ENCODE data around the gene CD82.

The CD82 gene

DNA sequence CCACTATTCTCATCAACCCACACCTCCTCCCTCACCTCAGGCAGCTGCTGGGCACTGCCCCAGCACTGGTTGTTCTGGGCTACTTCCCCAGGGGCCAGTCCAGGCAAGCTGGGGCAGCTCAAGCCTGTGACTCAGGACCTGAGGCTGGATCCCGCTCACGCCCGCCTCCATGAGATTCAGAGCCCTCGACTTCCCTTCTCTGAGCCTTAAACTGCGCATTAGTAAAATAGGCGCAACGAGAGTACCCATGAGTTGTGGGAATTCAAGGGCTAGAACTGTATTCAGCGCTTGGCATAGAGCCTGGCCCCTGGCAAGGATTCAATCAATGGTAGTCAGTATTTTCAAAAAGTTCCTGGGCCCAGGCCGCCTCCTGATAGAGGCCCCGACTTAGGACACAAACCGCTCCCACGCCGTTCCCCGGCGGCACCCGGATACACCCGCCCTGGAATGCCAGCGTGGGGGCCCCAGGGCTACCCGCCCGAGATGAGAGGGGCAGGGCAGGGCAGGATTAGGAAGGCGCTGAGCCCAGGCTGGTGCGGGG is 723 bp upstream of the CD82 start:
- Histone ChIP-seq H4K91ac (ENCODE audit: low read depth, low read length, poor library complexity) (peak overlapping the region; percentile 93), H2BK120ac (ENCODE audit: low read depth, low read length) (peak overlapping the region; percentile 92), H3K79me1 (ENCODE audit: low read depth, low read length) (peaks cover 18% of the 10 kb centered on the region), H3K9ac (ENCODE audit: low read depth, low read length, poor library complexity) (peak overlapping the region; percentile 50), H2AFZ (ENCODE audit: low read length) (peak overlapping the region; percentile 99), H3K4me2 (ENCODE audit: insufficient read depth, low read length, poor library complexity, severe bottlenecking) (peak overlapping the region; percentile 51), H3K4ac (ENCODE audit: low read length) (peak overlapping the region; percentile 76), H2BK15ac (ENCODE audit: low read length) (peak overlapping the region; percentile 13), H2BK5ac (ENCODE audit: low read length) (peak overlapping the region; percentile 82), H2BK12ac (ENCODE audit: low read length) (peak overlapping the region; percentile 85), H3K9me3 (replicated peaks in 1 of 2; ENCODE audit: control insufficient read depth in 2 of 2, insufficient read depth in 1 of 2, low read depth in 1 of 2, low read length in 2 of 2) (no peaks in the 10 kb centered on the region), H4K8ac (ENCODE audit: low read depth, low read length) (no peak overlapping the region), H2AK5ac (ENCODE audit: low read depth, low read length) (peak overlapping the region; percentile 95), H3K27ac (replicated peaks; ENCODE audit: low read length) (peak overlapping the region; percentile 28), H3K4me3 (ENCODE audit: low read length in 2 of 2) (peak overlapping the region in 1 of 2 donors; percentile 42), H3K18ac (ENCODE audit: low read length) (peak overlapping the region; percentile 95), H3K36me3 (replicated peaks in 1 of 2; ENCODE audit: control insufficient read depth in 2 of 2, insufficient read depth in 2 of 2, low read length in 2 of 2) (no peaks in the 10 kb centered on the region), H3K14ac (ENCODE audit: low read length) (no peak overlapping the region), H3K23ac (ENCODE audit: low read depth, low read length, poor library complexity) (peak overlapping the region; percentile 61), H3K27me3 (ENCODE audit: control insufficient read depth in 3 of 3, insufficient read depth in 3 of 3, low read depth in 1 of 3, low read length in 3 of 3) (peaks cover 0 to 33% (median 3%) of the 10 kb centered on the region in 3 experiments), H3K4me1 (ENCODE audit: control insufficient read depth in 2 of 2, insufficient read depth in 1 of 2, low read depth in 1 of 2, low read length in 2 of 2) (peaks cover 3 to 42% of the 10 kb centered on the region in 2 donors)
- no peak for DNase-seq (ENCODE audit: low spot score)
- no CpG with 5 or more reads among the region's 22 CpGs for WGBS, 2 donors (ENCODE audit: extremely low coverage in 2 of 2, insufficient read length in 2 of 2, insufficient replicate concordance in 1 of 2)

DNA sequence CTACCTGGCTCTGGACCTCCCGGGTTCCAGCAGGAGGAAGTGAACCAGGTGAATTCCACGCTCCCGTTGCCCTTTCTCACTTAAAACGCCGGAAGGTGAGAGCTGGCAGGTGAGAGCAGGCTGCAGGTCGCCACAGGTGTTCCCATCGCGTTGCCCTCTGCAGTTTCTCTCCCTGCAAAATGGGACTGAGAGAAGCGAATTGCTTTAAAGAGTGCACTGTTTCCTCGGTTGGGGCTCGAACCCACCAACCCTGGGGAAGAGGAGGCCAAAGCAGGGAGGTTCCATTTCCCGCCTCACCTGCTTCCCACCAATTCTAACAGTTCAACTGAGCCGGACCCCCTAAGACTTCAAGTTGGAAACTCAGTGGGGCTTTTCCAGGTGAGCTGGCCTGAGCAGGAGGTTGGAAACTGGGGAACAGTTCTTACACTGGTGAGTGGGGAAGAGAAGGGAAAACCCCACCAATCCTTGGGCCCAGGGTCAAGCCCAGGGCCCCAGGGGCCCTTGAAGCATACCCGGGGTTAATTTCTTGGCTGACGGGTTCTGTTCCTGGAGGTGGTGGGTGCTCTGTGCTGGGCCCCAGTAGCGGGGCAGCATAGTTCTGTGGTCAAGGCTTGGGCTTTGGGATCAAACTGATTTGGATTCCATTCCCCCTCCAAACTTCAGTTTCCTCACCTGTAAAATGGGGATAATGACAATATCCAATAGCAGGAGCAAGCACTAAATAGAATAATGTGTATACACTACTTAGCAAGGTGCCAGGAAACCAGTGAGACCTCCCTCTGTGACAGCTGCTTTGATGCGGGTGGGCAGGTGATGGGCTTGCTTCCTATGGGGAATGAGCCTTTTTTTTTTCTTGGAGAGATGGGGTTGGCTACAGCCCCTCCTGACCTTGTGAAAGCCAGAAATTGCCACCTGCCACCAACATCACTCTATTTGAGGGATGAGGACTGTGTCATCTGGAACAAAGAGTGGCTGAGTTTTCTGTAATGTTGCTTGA is 788 bp downstream of the CD82 start:
- DNase-seq (ENCODE audit: low spot score), result no peak
- peak overlapping the region; percentile 58 for H3K14ac ChIP-seq (ENCODE audit: low read length)
- no peak overlapping the region for H3K4ac ChIP-seq (ENCODE audit: low read length)
- H3K79me1 ChIP-seq (ENCODE audit: low read depth, low read length), result peaks cover 18% of the 10 kb centered on the region
- peak overlapping the region; percentile 41 to 89 for H3K4me3 ChIP-seq (ENCODE audit: low read length in 2 of 2)
- H4K91ac ChIP-seq (ENCODE audit: low read depth, low read length, poor library complexity), result no peak overlapping the region
- peak overlapping the region; percentile 83 for H3K23ac ChIP-seq (ENCODE audit: low read depth, low read length, poor library complexity)
- H4K8ac ChIP-seq (ENCODE audit: low read depth, low read length), result no peak overlapping the region
- H3K9me3 ChIP-seq (replicated peaks in 1 of 2; ENCODE audit: control insufficient read depth in 2 of 2, insufficient read depth in 1 of 2, low read depth in 1 of 2, low read length in 2 of 2), result no peaks in the 10 kb centered on the region
- H3K27me3 ChIP-seq (ENCODE audit: control insufficient read depth in 3 of 3, insufficient read depth in 3 of 3, low read depth in 1 of 3, low read length in 3 of 3), result peaks cover 0 to 38% (median 3%) of the 10 kb centered on the region in 3 experiments
- H3K4me2 ChIP-seq (ENCODE audit: insufficient read depth, low read length, poor library complexity, severe bottlenecking), result peak overlapping the region; percentile 93
- H2BK120ac ChIP-seq (ENCODE audit: low read depth, low read length), result no peak overlapping the region
- peak overlapping the region; percentile 87 for H2BK15ac ChIP-seq (ENCODE audit: low read length)
- H3K27ac ChIP-seq (replicated peaks; ENCODE audit: low read length), result no peak overlapping the region
- WGBS, 2 donors (ENCODE audit: extremely low coverage in 2 of 2, insufficient read length in 2 of 2, insufficient replicate concordance in 1 of 2), result no CpG with 5 or more reads among the region's 17 CpGs
- no peaks in the 10 kb centered on the region for H3K36me3 ChIP-seq (replicated peaks in 1 of 2; ENCODE audit: control insufficient read depth in 2 of 2, insufficient read depth in 2 of 2, low read length in 2 of 2)
- H3K18ac ChIP-seq (ENCODE audit: low read length), result peak overlapping the region; percentile 91
- H2AK5ac ChIP-seq (ENCODE audit: low read depth, low read length), result peak overlapping the region; percentile 95
- peak overlapping the region; percentile 18 for H2BK12ac ChIP-seq (ENCODE audit: low read length)
- H2BK5ac ChIP-seq (ENCODE audit: low read length), result no peak overlapping the region
- peak overlapping the region; percentile 82 for H3K9ac ChIP-seq (ENCODE audit: low read depth, low read length, poor library complexity)
- peaks cover 3 to 47% of the 10 kb centered on the region in 2 donors for H3K4me1 ChIP-seq (ENCODE audit: control insufficient read depth in 2 of 2, insufficient read depth in 1 of 2, low read depth in 1 of 2, low read length in 2 of 2)
- peak overlapping the region; percentile 99 for H2AFZ ChIP-seq (ENCODE audit: low read length)

DNA sequence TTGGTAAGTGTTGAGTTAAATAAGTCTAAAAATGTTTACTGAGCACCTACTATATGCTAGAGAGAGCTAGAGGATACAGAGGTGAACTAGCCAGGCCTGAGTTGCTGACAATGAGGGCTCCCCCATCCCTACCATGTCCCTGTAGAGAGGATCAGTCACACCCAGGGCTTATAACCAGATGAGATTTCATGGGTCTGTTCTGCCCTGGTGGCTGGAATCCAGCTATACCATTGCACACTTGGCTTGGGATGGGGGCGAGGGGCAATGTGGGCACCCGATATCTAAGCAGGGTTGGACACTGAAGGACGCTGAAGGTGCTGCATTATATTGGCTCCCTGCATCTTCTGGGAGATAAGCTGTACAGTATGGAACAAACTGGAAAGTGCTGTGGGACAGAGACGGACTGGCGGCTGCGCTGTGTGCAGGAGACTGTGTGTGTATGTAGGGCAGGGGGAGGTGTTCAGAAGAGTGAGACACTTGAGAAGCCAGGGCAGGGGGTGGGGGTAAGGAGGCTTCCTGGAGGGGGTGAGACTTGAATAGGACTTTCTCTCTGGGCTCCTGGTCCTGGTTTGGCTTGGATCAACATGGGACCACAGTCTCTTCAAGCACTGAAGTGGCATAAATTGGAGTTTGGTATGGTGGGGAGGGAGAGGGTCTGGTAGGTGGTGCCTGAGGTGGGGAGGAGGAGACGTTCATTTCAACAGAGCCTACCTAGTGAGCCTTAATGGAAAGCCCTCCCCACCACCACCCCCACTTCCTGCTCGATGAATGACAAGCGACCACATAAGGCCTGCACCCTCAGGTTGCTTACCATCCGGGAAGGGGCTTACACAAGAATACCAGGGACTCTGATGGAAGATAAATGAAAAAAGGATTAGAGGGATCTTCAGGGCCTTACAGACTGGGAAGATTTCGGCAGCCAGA is 1.8 kb downstream of the CD82 start:
- Histone ChIP-seq H2BK5ac (ENCODE audit: low read length) (no peak overlapping the region), H3K4me3 (ENCODE audit: low read length in 2 of 2) (no peak overlapping the region), H4K91ac (ENCODE audit: low read depth, low read length, poor library complexity) (no peak overlapping the region), H3K9me3 (replicated peaks in 1 of 2; ENCODE audit: control insufficient read depth in 2 of 2, insufficient read depth in 1 of 2, low read depth in 1 of 2, low read length in 2 of 2) (no peaks in the 10 kb centered on the region), H2AK5ac (ENCODE audit: low read depth, low read length) (peak overlapping the region; percentile 35), H2AFZ (ENCODE audit: low read length) (no peak overlapping the region), H3K27ac (replicated peaks; ENCODE audit: low read length) (no peak overlapping the region), H3K27me3 (ENCODE audit: control insufficient read depth in 3 of 3, insufficient read depth in 3 of 3, low read depth in 1 of 3, low read length in 3 of 3) (peaks cover 0 to 38% (median 3%) of the 10 kb centered on the region in 3 experiments), H3K14ac (ENCODE audit: low read length) (peak overlapping the region; percentile 11), H3K23ac (ENCODE audit: low read depth, low read length, poor library complexity) (no peak overlapping the region), H3K79me1 (ENCODE audit: low read depth, low read length) (peaks cover 18% of the 10 kb centered on the region), H3K18ac (ENCODE audit: low read length) (no peak overlapping the region), H4K8ac (ENCODE audit: low read depth, low read length) (no peak overlapping the region), H3K9ac (ENCODE audit: low read depth, low read length, poor library complexity) (peak overlapping the region; percentile 46), H3K4me2 (ENCODE audit: insufficient read depth, low read length, poor library complexity, severe bottlenecking) (no peak overlapping the region), H2BK120ac (ENCODE audit: low read depth, low read length) (no peak overlapping the region), H3K4me1 (ENCODE audit: control insufficient read depth in 2 of 2, insufficient read depth in 1 of 2, low read depth in 1 of 2, low read length in 2 of 2) (peaks cover 3 to 52% of the 10 kb centered on the region in 2 donors), H3K4ac (ENCODE audit: low read length) (no peak overlapping the region), H2BK15ac (ENCODE audit: low read length) (no peak overlapping the region), H2BK12ac (ENCODE audit: low read length) (no peak overlapping the region), H3K36me3 (replicated peaks in 1 of 2; ENCODE audit: control insufficient read depth in 2 of 2, insufficient read depth in 2 of 2, low read length in 2 of 2) (no peaks in the 10 kb centered on the region)
- no peak for DNase-seq (ENCODE audit: low spot score)
- no CpG with 5 or more reads among the region's 11 CpGs for WGBS, 2 donors (ENCODE audit: extremely low coverage in 2 of 2, insufficient read length in 2 of 2, insufficient replicate concordance in 1 of 2)
